ENCODE data around the gene ZNF23. TPM values are rescaled to one million over a fixed set of nuclear protein-coding genes. Genes with fewer than 3 reads are reported as not detected.
A peak's percentile ranks its signal among the peaks of the same experiment; 100 is the strongest.

The ZNF23 gene
- total RNA-seq, 1 donor from 2014 or later, result 19.0 TPM

GRCh38 chr16:71426880-71427615 lies 35.0 kb downstream of the ZNF23 start:
- no peak for DNase-seq (ENCODE audit: low spot score)

- peak; percentile 2 for DNase-seq (ENCODE audit: low spot score)
Observed at GRCh38 chr16:71426069-71426879, 35.8 kb downstream of the ZNF23 start.

- no peak for DNase-seq (ENCODE audit: low spot score)
Observed at GRCh38 chr16:71425746-71426068, 36.3 kb downstream of the ZNF23 start.

- no peak for DNase-seq (ENCODE audit: low spot score)
Observed at GRCh38 chr16:71424626-71425025, 37.4 kb downstream of the ZNF23 start.

- DNase-seq (ENCODE audit: low spot score), result no peak
Observed at GRCh38 chr16:71423865-71424264, 38.2 kb downstream of the ZNF23 start.

GRCh38 chr16:71423016-71423415 lies 39.0 kb downstream of the ZNF23 start:
- DNase-seq (ENCODE audit: low spot score), result no peak

GRCh38 chr16:71421911-71422310 lies 40.1 kb downstream of the ZNF23 start:
- DNase-seq (ENCODE audit: low spot score), result no peak

- DNase-seq (ENCODE audit: low spot score), result no peak
Observed at GRCh38 chr16:71414038-71414437, 48.0 kb downstream of the ZNF23 start.

- DNase-seq (ENCODE audit: low spot score), result no peak
Observed at GRCh38 chr16:71413341-71413740, 48.7 kb downstream of the ZNF23 start.

- peak; percentile 70 for DNase-seq (ENCODE audit: low spot score)
Observed at GRCh38 chr16:71412270-71413160, 49.5 kb downstream of the ZNF23 start.

GRCh38 chr16:71410146-71410545 lies 51.9 kb downstream of the ZNF23 start:
- no peak for DNase-seq (ENCODE audit: low spot score)

GRCh38 chr16:71409011-71409775 lies 52.9 kb downstream of the ZNF23 start:
- DNase-seq (ENCODE audit: low spot score), result peak; percentile 4

GRCh38 chr16:71408536-71408935 lies 53.5 kb downstream of the ZNF23 start:
- no peak for DNase-seq (ENCODE audit: low spot score)

GRCh38 chr16:71407731-71408130 lies 54.3 kb downstream of the ZNF23 start:
- DNase-seq (ENCODE audit: low spot score), result no peak

GRCh38 chr16:71406724-71407123 lies 55.3 kb downstream of the ZNF23 start:
- no peak for DNase-seq (ENCODE audit: low spot score)

GRCh38 chr16:71406316-71406715 lies 55.7 kb downstream of the ZNF23 start:
- DNase-seq (ENCODE audit: low spot score), result no peak

- DNase-seq (ENCODE audit: low spot score), result no peak
Observed at GRCh38 chr16:71404364-71404763, 57.7 kb downstream of the ZNF23 start.

- no peak for DNase-seq (ENCODE audit: low spot score)
Observed at GRCh38 chr16:71402674-71403073, 59.4 kb downstream of the ZNF23 start.

GRCh38 chr16:71402007-71402406 lies 60.0 kb downstream of the ZNF23 start:
- DNase-seq (ENCODE audit: low spot score), result no peak

GRCh38 chr16:71399801-71400563 lies 62.1 kb downstream of the ZNF23 start:
- no peak for DNase-seq (ENCODE audit: low spot score)
